HG03095 (cell line): Measurements from ENCODE around the gene TRMT10C.
"Not testable (repeated sequence)": the region's sequence is repeated elsewhere in the genome, so short reads cannot be mapped to it uniquely, and the experiment has no call there.

Source experiments
- ATAC-seq: cut with Tn5 transposase; IDR thresholded peaks from one replicate; pipeline ENCODE4 v1.9.1; 2021; ENCODE audit warnings: moderate library complexity; ENCODE audit not compliant: unreplicated experiment

TRMT10C gene

GRCh38 chr3:101548527-101549105 is 13.1 kb upstream of the TRMT10C start:
- ATAC-seq, result no peak

- no peak for ATAC-seq
These were observed 12.2 kb upstream of the TRMT10C start for GRCh38 chr3:101549473-101549872.

GRCh38 chr3:101551359-101552081 is 10.1 kb upstream of the TRMT10C start:
- ATAC-seq, result not testable (repeated sequence)

- not testable (repeated sequence) for ATAC-seq
These were observed 8.3 kb upstream of the TRMT10C start for GRCh38 chr3:101553381-101553780.

- no peak for ATAC-seq
These were observed 5.6 kb upstream of the TRMT10C start for GRCh38 chr3:101556064-101556463.

GRCh38 chr3:101567528-101568317 is 6.1 kb downstream of the TRMT10C start:
- no peak for ATAC-seq

GRCh38 chr3:101571028-101571895 is 9.6 kb downstream of the TRMT10C start:
- no peak for ATAC-seq

- peak; percentile 84 for ATAC-seq
These were observed 12.1 kb downstream of the TRMT10C start, which contains the start of gene PCNP for GRCh38 chr3:101573449-101574387. TSS of gene PCNP (plus strand) at chr3:101574180. CDS start at chr3:101574216, 36 bp downstream.

GRCh38 chr3:101574388-101575112 is 12.9 kb downstream of the TRMT10C start:
- peak; percentile 34 for ATAC-seq

- no peak for ATAC-seq
These were observed 15.6 kb downstream of the TRMT10C start for GRCh38 chr3:101577286-101577685.

GRCh38 chr3:101588616-101589015 is 26.9 kb downstream of the TRMT10C start:
- no peak for ATAC-seq

- no peak for ATAC-seq
These were observed 29.4 kb downstream of the TRMT10C start for GRCh38 chr3:101591071-101591470.

- ATAC-seq, result no peak
These were observed 41.1 kb downstream of the TRMT10C start for GRCh38 chr3:101602731-101603130.

- no peak for ATAC-seq
These were observed 41.5 kb downstream of the TRMT10C start for GRCh38 chr3:101603184-101603583.

- not testable (repeated sequence) for ATAC-seq
These were observed 43.7 kb downstream of the TRMT10C start for GRCh38 chr3:101605398-101605797.

GRCh38 chr3:101611023-101611422 is 49.4 kb downstream of the TRMT10C start:
- peak; percentile 53 for ATAC-seq

GRCh38 chr3:101613014-101613413 is 51.3 kb downstream of the TRMT10C start:
- not testable (repeated sequence) for ATAC-seq

- ATAC-seq, result no peak
These were observed 53.9 kb downstream of the TRMT10C start for GRCh38 chr3:101615525-101615924.
